WTC11 (cell line): ENCODE measurements around the gene MON1A.

Experiments
- CREB1 ChIP-seq: sonication (generic); formaldehyde crosslinking; IDR thresholded peaks from 2 replicates; pipeline ENCODE4 v1.8.0; 2023; ENCODE audit warnings: mild to moderate bottlenecking, missing genetic modification reagents
- CTCF ChIP-seq: fragments of 200-600 bp; IDR thresholded peaks from 2 replicates; pipeline ENCODE4 v1.8.0; 2022; ENCODE audit warnings: antibody characterized with exemption
- ELF4 ChIP-seq: sonication (generic); formaldehyde crosslinking; IDR thresholded peaks from 2 replicates; pipeline ENCODE4 v1.8.1; 2022; ENCODE audit warnings: low read depth, mild to moderate bottlenecking, moderate library complexity, missing genetic modification reagents
- ERG ChIP-seq: fragments of 250-450 bp; sonication (Bioruptor Pico); IDR thresholded peaks from 2 replicates; pipeline ENCODE4 v1.8.0; 2021; ENCODE audit warnings: mild to moderate bottlenecking
- FOXP4 ChIP-seq: sonication (generic); formaldehyde crosslinking; IDR thresholded peaks from 2 replicates; pipeline ENCODE4 v1.8.0; 2022; ENCODE audit warnings: mild to moderate bottlenecking, missing genetic modification reagents
- GTF2I ChIP-seq: fragments of 250-450 bp; sonication (Bioruptor Pico); conservative IDR thresholded peaks from 2 replicates; pipeline ENCODE4 v1.4.0; 2021; ENCODE audit warnings: mild to moderate bottlenecking
- NFYB ChIP-seq: sonication (generic); formaldehyde crosslinking; conservative IDR thresholded peaks from 2 replicates; pipeline ENCODE4 v1.8.0; 2022; ENCODE audit warnings: low read depth, missing genetic modification reagents
- PRRX2 ChIP-seq: fragments of 250-450 bp; sonication (Bioruptor Pico); IDR thresholded peaks from 2 replicates; pipeline ENCODE4 v1.8.0; 2021; ENCODE audit warnings: mild to moderate bottlenecking
- RORB ChIP-seq: fragments of 250-450 bp; sonication (Bioruptor Pico); IDR thresholded peaks from 2 replicates; pipeline ENCODE4 v1.9.0; 2021; ENCODE audit warnings: mild to moderate bottlenecking
- TEAD4 ChIP-seq: sonication (generic); formaldehyde crosslinking; IDR thresholded peaks from 2 replicates; pipeline ENCODE4 v1.8.0; 2022; ENCODE audit warnings: mild to moderate bottlenecking, missing genetic modification reagents
- ZNF232 ChIP-seq: sonication (generic); formaldehyde crosslinking; IDR thresholded peaks from 2 replicates; pipeline ENCODE4 v1.8.0; 2022; ENCODE audit warnings: mild to moderate bottlenecking, missing genetic modification reagents
- ZNF532 ChIP-seq: fragments of 250-450 bp; sonication (Bioruptor Pico); IDR thresholded peaks from 2 replicates; pipeline ENCODE4 v1.9.0; 2021; ENCODE audit warnings: mild to moderate bottlenecking, borderline replicate concordance
- TF ChIP-seq, protein P1 (sequence below): sonication (generic); formaldehyde crosslinking; IDR thresholded peaks from 2 replicates; pipeline ENCODE4 v1.8.1; 2022; ENCODE audit warnings: mild to moderate bottlenecking, moderate library complexity, missing genetic modification reagents
- TF ChIP-seq, protein P2 (sequence below): sonication (generic); formaldehyde crosslinking; IDR thresholded peaks from 2 replicates; pipeline ENCODE4 v1.8.0; 2022; ENCODE audit warnings: mild to moderate bottlenecking, missing genetic modification reagents

DNA sequence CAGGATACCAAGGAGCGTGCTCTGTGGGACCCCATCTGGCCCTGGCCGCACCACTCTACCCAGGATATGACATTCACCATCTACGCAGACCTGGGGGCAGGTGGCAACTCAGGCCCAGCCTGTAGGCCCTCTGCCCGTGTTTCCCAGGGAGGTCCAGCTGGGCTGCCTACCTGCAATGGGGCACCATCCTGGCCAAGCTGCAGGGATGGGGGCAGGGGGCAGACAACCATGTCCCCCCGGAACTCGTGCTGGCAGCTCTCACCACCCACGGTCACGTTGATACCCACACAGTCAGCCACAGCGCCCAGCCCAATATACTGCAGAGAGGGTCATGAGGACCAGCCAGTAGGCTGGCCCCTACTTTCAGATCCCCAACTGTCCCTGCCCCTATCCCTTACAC lies 33.8 kb downstream of the MON1A start:
- TF ChIP-seq CTCF (no peak), ZNF232 (CRISPR knock-in tag) (no peak), ELF4 (CRISPR knock-in tag) (no peak), CREB1 (CRISPR knock-in tag) (no peak), ERG (no peak), PRRX2 (CRISPR knock-in tag) (no peak), GTF2I (no peak), FOXP4 (no peak), NFYB (no peak), TEAD4 (no peak), ZNF532 (CRISPR knock-in tag) (no peak), RORB (CRISPR knock-in tag) (no peak)
- TF ChIP-seq, protein P1, sequence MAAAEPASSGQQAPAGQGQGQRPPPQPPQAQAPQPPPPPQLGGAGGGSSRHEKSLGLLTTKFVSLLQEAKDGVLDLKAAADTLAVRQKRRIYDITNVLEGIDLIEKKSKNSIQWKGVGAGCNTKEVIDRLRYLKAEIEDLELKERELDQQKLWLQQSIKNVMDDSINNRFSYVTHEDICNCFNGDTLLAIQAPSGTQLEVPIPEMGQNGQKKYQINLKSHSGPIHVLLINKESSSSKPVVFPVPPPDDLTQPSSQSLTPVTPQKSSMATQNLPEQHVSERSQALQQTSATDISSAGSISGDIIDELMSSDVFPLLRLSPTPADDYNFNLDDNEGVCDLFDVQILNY (CRISPR knock-in tag): no peak
- TF ChIP-seq, protein P2, sequence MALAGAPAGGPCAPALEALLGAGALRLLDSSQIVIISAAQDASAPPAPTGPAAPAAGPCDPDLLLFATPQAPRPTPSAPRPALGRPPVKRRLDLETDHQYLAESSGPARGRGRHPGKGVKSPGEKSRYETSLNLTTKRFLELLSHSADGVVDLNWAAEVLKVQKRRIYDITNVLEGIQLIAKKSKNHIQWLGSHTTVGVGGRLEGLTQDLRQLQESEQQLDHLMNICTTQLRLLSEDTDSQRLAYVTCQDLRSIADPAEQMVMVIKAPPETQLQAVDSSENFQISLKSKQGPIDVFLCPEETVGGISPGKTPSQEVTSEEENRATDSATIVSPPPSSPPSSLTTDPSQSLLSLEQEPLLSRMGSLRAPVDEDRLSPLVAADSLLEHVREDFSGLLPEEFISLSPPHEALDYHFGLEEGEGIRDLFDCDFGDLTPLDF (CRISPR knock-in tag): no peak
